Measurements from ENCODE around the gene TMPRSS3.

Gene TMPRSS3

DNA sequence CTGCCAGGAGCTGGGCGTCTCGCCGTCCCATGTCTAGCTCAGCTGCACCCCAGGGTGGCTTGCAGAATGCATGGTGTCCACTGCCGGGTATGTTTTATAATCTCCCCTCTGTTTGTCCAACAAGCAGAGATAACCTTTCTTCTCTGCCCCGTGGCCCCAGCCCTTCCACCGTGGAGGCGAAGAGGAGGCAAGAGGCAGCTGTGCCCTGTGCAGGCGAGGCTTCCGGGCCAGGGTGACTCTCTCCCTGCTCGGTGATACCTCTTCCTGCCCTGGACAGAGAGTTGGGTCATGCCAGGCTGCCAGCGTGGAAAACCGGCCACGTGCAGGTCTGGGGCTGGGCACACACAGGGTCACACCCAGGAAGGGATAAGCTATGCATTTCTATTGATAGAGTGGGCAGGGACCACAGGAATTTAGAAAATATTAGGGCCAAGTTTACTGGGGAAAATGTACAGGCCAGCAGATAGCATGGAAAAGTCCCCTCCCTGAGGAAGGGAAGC is 44.9 kb downstream of the TMPRSS3 start, which contains the start of gene TFF2:
TSS of gene TFF2 (minus strand) at position 68 of the 500 bp plus-strand sequence. CDS start at position 31, 37 bp downstream.
- TF ChIP-seq, protein P1, sequence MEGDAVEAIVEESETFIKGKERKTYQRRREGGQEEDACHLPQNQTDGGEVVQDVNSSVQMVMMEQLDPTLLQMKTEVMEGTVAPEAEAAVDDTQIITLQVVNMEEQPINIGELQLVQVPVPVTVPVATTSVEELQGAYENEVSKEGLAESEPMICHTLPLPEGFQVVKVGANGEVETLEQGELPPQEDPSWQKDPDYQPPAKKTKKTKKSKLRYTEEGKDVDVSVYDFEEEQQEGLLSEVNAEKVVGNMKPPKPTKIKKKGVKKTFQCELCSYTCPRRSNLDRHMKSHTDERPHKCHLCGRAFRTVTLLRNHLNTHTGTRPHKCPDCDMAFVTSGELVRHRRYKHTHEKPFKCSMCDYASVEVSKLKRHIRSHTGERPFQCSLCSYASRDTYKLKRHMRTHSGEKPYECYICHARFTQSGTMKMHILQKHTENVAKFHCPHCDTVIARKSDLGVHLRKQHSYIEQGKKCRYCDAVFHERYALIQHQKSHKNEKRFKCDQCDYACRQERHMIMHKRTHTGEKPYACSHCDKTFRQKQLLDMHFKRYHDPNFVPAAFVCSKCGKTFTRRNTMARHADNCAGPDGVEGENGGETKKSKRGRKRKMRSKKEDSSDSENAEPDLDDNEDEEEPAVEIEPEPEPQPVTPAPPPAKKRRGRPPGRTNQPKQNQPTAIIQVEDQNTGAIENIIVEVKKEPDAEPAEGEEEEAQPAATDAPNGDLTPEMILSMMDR (IDR thresholded peaks at IDR 0.05), result no peak

DNA sequence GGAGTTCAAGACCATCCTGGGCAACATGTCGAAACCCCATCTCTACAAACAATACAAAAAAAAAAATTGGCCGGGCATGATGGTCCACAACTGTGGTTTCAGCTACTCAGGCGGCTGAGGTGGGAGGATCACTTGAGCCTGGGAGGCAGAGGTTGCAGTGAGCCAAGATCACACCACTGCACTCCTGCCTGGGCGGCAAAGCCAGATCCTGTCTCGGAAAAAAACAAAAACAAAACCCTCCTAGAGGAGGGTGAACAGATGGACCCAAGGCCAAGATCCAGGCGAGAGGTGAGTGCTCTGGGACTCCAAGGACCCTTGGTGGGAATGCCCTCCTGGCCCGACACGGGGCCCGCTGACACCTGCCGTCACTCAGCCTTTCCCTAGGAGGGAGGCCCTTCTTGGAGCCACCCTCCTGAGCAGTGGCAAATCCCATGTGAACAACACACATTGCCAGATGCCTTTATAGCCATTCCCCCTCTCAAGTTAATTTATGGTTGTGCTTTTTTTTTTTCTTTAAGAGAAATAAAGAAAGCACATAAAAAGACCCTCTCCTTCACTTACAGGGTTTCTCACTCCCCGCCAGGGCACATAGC is 45.4 kb downstream of the TMPRSS3 start:
- TF ChIP-seq, protein P1 (IDR thresholded peaks at IDR 0.05), result no peak

DNA sequence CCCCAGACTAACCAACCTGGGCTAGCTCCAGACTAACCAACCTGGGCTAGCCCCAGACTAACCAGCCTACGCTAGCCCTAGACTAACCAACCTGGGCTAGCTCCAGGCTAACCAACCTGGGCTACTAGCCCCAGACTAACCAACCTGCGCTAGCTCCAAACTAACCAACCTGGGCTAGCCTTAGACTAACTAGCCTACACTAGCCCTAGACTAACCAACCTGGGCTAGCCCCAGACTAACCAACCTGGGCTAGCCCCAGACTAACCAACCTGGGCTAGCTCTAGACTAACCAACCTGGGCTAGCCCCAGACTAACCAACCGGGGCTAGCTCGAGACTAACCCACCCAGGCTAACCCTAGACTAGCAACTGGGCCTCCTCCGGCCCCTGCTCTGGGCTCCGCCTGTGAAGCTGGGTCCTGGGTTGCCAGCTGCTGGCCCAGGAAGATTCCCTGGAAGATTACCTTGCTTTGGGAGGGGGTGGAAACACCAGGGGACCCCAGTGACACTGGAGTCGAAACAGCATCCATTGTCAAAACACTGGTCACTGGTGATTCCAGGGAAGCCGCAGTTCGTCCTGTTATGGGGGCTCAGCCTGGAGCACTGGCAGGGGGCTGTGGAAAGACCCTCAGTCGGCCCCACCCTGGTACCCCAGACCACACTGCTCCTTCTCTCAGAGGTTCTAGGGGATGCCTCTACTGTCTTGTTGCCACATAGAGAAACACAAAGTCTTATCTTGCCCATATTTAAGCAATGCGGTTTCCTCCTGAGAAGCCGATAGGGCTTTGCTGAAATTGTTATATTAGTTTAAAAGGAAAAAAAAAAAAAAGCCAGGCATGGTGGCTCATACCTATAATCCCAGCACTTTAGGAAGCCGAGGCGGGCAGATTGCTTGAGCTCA is 46.2 kb downstream of the TMPRSS3 start:
- TF ChIP-seq, protein P1 (IDR thresholded peaks at IDR 0.05), result no peak

DNA sequence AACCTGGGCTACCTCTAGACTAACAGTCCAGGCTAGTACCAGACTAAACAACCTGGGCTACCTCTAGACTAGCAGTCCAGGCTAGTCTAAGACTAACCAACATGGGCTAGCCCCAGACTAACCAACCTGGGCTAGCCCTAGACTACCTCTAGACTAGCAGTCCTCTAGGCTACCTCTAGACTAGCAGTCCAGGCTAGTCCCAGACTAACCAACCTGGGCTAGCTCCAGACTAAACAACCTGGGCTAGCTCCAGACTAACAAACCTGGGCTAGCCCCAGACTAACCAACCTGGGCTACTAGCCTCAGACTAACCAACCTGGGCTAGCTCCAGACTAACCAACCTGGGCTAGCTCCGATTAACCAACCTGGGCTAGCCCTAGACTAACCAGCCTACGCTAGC is 47.1 kb downstream of the TMPRSS3 start:
- TF ChIP-seq, protein P1 (IDR thresholded peaks at IDR 0.05), result no peak

DNA sequence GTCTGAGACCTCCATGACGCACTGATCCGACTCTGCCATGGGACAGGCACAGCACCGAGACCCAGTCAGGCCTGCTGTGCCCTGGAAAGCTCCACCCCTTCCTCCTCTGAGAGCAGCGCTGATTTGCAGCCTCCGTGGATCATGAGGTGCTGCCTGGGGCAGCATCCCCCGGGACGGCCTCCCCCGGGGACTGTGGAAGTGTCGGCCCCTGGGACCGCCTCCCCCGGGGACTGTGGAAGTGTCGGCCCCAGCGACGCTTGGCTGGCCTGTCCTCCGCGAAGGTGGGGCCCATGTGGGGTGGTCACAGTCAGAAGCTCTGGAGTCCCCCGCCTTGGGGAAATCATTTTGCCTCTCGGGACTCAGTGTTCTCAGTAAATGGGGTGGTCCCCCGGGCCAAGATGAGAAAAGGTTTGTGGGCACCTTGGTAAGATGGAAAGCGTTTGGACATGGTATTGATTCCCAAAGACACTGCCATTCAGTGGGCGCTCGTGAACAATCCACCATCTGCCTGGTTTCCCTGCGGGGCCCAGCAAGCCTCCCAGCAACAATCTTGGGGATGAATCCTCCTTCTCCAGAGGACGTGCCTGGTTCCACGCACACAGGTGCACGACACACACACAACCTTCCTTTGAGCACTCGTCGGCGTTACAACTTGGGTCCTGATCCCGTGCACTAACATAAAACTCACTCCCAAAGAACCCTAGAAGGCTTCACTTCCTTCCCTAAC is 48.1 kb downstream of the TMPRSS3 start:
- TF ChIP-seq, protein P1 (IDR thresholded peaks at IDR 0.05), result no peak

DNA sequence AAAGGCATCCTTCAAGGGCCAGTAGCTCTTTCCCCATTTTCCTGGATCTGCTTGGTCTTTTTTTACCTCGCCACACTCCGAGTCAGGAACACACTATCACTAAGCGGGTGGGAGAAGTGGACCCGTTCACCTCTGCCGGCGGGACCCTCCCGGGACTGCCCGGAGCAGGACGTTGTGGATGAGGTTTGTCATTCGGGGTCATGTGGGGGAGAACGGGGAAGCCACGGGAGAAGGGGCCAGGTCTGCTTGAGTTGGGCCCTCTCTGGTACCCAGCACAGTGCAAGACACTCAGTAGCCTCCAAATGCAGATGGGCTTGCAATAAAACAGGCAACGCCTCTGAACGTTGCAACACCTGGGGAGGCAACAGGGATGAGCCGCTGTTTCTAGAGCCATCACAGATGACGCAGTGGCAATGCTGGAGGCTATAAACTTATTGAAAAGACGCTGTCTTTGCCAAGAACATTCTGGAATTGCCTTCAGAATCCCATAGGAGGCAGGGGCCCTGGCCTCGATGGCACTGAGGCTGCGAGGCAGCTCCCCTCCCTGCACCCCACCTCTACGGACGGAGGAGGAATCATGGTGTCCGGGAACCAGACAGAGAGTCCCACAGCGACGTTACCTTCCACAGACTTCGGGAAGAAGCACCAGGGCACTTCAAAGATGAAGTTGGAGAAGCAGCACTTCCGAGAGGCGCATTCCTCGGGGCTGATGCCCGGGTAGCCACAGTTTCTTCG is 48.8 kb downstream of the TMPRSS3 start:
- TF ChIP-seq, protein P1 (IDR thresholded peaks at IDR 0.05), result no peak

DNA sequence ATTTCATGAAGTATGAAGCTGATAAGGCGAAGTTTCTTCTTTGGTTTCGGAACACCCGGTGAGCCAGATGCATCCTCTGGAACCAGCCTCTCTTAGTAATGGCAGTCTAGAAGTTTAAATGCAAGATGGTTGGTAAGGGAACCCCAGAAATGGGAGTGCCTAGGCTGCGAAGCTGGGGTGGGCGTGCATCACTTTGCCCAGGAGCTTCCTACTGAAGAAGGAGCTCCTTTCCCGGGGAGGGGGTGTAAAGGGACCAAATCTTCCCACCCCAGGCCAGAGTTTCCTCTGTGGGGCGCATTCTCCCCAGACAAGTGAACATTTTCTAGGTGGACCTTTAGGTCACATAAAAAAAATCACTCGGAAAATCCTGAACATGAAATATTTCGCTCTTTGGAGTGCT is 49.4 kb downstream of the TMPRSS3 start:
- TF ChIP-seq, protein P1 (IDR thresholded peaks at IDR 0.05), result no peak
